PC-3 (cell line): ENCODE measurements around the gene R3HDM2. TPM values are rescaled to one million over a fixed set of nuclear protein-coding genes. Genes with fewer than 3 reads are reported as not detected.

ENCODE experiments used
- ATAC-seq: fragments of 200-7000 bp; cut with Tn5 transposase; 2 replicates; pipeline ENCODE4 v1.9.1; 2020; ENCODE audit warnings: mild to moderate bottlenecking, moderate library complexity
- BruUV-seq: library from RNA; stranded (reverse); fragments of 400-500 nt; replicated peaks from 2 replicates; lab custom pipeline; 2021; lab: Mats Ljungman, UMichigan
- CTCF ChIA-PET: fragments of 300-600 bp; sonication (Branson Sonifier 250); formaldehyde crosslinking; loops from one replicate; lab custom pipeline; 2022; ENCODE audit warnings: antibody characterized with exemption; lab: Charles Lee
- POLR2A ChIA-PET: fragments of 300-600 bp; sonication (Branson Sonifier 250); formaldehyde crosslinking; loops from one replicate; lab custom pipeline; 2022; ENCODE audit warnings: antibody characterized with exemption; ENCODE audit not compliant: unreplicated experiment; lab: Charles Lee
- DNase-seq: peaks from one replicate; pipeline ENCODE4 v3.0.0-alpha.2; 2015
- H2AFZ ChIP-seq: fragments of 300-600 bp; sonication (generic); 2 replicates; pipeline ENCODE4 v1.6.0; 2016; ENCODE audit warnings: antibody characterized with exemption, low read length
- H3F3A ChIP-seq: fragments of 300-600 bp; sonication (generic); one replicate; pipeline ENCODE4 v1.6.0; 2017; ENCODE audit warnings: antibody characterized with exemption, low read length, control low read depth, mild to moderate bottlenecking; ENCODE audit not compliant: unreplicated experiment
- H3K27ac ChIP-seq: fragments of 300-600 bp; sonication (generic); 2 replicates; pipeline ENCODE4 v1.5.1; 2016; ENCODE audit warnings: mild to moderate bottlenecking, low read length
- H3K27me3 ChIP-seq: fragments of 300-600 bp; sonication (generic); 2 replicates; pipeline ENCODE4 v1.6.1; 2016; ENCODE audit warnings: low read length, mixed read lengths
- H3K36me3 ChIP-seq: fragments of 300-600 bp; sonication (generic); 2 replicates; pipeline ENCODE4 v1.6.1; 2016; ENCODE audit warnings: low read depth, mixed run types, low read length, mixed read lengths
- H3K4me1 ChIP-seq: fragments of 300-600 bp; sonication (generic); 2 replicates; pipeline ENCODE4 v1.5.1; 2016; ENCODE audit warnings: low read length; ENCODE audit not compliant: insufficient read depth
- H3K4me2 ChIP-seq: fragments of 300-600 bp; sonication (generic); 2 replicates; pipeline ENCODE4 v1.6.0; 2016; ENCODE audit warnings: low read length
- H3K4me3 ChIP-seq: fragments of 300-600 bp; sonication (generic); 2 replicates; pipeline ENCODE4 v1.5.1; 2016; ENCODE audit warnings: mild to moderate bottlenecking, low read length, mixed read lengths
- H3K79me2 ChIP-seq: fragments of 300-600 bp; sonication (generic); 2 replicates; pipeline ENCODE4 v1.6.1; 2017; ENCODE audit warnings: low read length, mixed read lengths
- H3K9ac ChIP-seq: fragments of 300-600 bp; sonication (generic); 2 replicates; pipeline ENCODE4 v1.6.0; 2016; ENCODE audit warnings: mild to moderate bottlenecking, low read length
- H3K9me2 ChIP-seq: fragments of 300-600 bp; sonication (generic); replicated peaks from 2 replicates; pipeline ENCODE4 v1.6.1; 2016; ENCODE audit warnings: mixed run types, low read length, mixed read lengths
- H3K9me3 ChIP-seq: fragments of 300-600 bp; sonication (generic); 2 replicates; pipeline ENCODE4 v1.6.1; 2016; ENCODE audit warnings: low read length, mixed read lengths
- H4K20me1 ChIP-seq: fragments of 300-600 bp; sonication (generic); 2 replicates; pipeline ENCODE4 v1.6.1; 2016; ENCODE audit warnings: low read length, mixed read lengths
- EZH2 ChIP-seq: fragments of 300-600 bp; sonication (generic); IDR thresholded peaks from one replicate; pipeline ENCODE4 v1.6.1; 2017; ENCODE audit warnings: antibody characterized with exemption, mild to moderate bottlenecking, low read length; ENCODE audit not compliant: unreplicated experiment
- EZH2phosphoT487 ChIP-seq: fragments of 300-600 bp; sonication (generic); IDR thresholded peaks from 2 replicates; pipeline ENCODE4 v1.6.1; 2018; ENCODE audit warnings: mild to moderate bottlenecking, antibody characterized with exemption, low read length, borderline replicate concordance
- intact Hi-C: fragments of 100-400 bp; cut with micrococcal nuclease; formaldehyde crosslinking; loops from 2 replicates; pipeline ENCODE4 v1.9.0; 2023
- total RNA-seq: library from RNA; depleted of rRNA; stranded (reverse); fragments of >200 nt; gene quantifications from 2 replicates; pipeline ENCODE4 v1.2.3, GENCODE V29; 2014
- TF ChIP-seq, protein P1 (sequence below): fragments of 300-600 bp; sonication (generic); conservative IDR thresholded peaks from 2 replicates; pipeline ENCODE4 v1.5.1; 2017; ENCODE audit warnings: antibody characterized with exemption, low read depth, mild to moderate bottlenecking, low read length

Gene R3HDM2
- total RNA-seq, 1 experiment from 2014 or later = 14.0 TPM

DNA sequence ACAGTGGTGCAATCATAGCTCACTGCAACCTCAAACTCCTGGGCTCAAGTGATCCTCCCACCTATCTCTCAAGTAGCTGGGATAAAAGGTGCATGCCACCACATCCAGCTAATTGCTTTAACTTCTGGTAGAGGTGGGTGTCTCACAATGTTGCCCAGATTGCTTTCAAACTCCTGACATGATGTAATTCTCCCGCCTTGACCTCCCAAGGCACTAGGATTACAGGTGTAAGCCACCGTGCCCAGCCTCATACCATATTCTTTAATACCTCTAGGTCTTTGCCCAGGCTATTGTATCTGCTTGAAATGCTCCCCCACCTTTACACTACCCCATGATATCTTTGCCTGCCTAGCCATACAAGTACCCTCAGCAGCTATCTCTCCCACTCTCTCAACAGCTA is 11.3 kb downstream of the R3HDM2 start:
- DNase-seq = no peak
- intact Hi-C loops = no loop called here
- Histone ChIP-seq H3K9me3 (no peaks in the 10 kb centered on the region), H3K79me2 (peaks cover 7% of the 10 kb centered on the region; the same call in 1 of the 2 replicates), H3F3A (no peaks in the 10 kb centered on the region), H3K36me3 (no peaks in the 10 kb centered on the region), H2AFZ (no peak overlapping the region), H3K4me1 (no peaks in the 10 kb centered on the region), H4K20me1 (no peaks in the 10 kb centered on the region), H3K27ac (no peak overlapping the region), H3K4me2 (no peak overlapping the region), H3K9ac (no peak overlapping the region), H3K4me3 (no peak overlapping the region), H3K27me3 (no peaks in the 10 kb centered on the region), H3K9me2 (no peaks in the 10 kb centered on the region)
- TF ChIP-seq EZH2 (no peak), EZH2phosphoT487 (no peak)
- TF ChIP-seq, protein P1, sequence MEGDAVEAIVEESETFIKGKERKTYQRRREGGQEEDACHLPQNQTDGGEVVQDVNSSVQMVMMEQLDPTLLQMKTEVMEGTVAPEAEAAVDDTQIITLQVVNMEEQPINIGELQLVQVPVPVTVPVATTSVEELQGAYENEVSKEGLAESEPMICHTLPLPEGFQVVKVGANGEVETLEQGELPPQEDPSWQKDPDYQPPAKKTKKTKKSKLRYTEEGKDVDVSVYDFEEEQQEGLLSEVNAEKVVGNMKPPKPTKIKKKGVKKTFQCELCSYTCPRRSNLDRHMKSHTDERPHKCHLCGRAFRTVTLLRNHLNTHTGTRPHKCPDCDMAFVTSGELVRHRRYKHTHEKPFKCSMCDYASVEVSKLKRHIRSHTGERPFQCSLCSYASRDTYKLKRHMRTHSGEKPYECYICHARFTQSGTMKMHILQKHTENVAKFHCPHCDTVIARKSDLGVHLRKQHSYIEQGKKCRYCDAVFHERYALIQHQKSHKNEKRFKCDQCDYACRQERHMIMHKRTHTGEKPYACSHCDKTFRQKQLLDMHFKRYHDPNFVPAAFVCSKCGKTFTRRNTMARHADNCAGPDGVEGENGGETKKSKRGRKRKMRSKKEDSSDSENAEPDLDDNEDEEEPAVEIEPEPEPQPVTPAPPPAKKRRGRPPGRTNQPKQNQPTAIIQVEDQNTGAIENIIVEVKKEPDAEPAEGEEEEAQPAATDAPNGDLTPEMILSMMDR = no peak
- no peak for ATAC-seq
- ChIA-PET POLR2A (no interaction called here), CTCF (no interaction called here)
- BruUV-seq = no TSS peak

DNA sequence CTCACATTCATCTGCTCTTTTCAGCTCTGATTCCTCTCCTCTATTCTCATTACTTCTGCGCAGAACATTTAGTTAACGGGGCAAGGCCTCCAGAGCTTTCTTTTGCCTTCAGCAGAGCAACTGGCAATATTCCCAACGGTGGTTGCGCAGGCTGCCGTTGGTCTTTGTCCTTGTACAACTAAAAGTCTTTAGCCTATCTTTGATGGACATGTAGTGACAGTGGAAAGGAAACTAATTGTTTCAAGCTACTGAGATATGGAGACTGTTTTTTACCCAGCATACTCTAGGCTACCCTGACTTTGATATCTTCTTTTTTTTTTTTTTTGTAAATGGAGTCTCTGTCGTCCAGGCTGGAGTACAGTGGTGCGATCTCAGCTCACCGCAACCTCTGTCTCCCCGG is 12.6 kb downstream of the R3HDM2 start:
- Histone ChIP-seq H3K36me3 (no peaks in the 10 kb centered on the region), H3K4me3 (no peak overlapping the region), H2AFZ (no peak overlapping the region), H3K27me3 (no peaks in the 10 kb centered on the region), H3K9me2 (no peaks in the 10 kb centered on the region), H3K27ac (no peak overlapping the region), H3K9me3 (no peaks in the 10 kb centered on the region), H4K20me1 (no peaks in the 10 kb centered on the region), H3K4me2 (no peak overlapping the region), H3K79me2 (peaks cover 7% of the 10 kb centered on the region; the same call in 1 of the 2 replicates), H3K4me1 (no peaks in the 10 kb centered on the region), H3F3A (no peaks in the 10 kb centered on the region), H3K9ac (no peak overlapping the region)
- ChIA-PET POLR2A (no interaction called here), CTCF (interaction anchor here (0.5 kb wide), 1 partner anchor 34 kb away, joined by 3 read pairs; no protein-coding TSS in a partner anchor)
- intact Hi-C loops = no loop called here
- ATAC-seq (no peak), DNase-seq (no peak)
- no TSS peak for BruUV-seq
- no peak for TF ChIP-seq EZH2
- TF ChIP-seq EZH2phosphoT487 = no peak
- TF ChIP-seq, protein P1 = no peak

DNA sequence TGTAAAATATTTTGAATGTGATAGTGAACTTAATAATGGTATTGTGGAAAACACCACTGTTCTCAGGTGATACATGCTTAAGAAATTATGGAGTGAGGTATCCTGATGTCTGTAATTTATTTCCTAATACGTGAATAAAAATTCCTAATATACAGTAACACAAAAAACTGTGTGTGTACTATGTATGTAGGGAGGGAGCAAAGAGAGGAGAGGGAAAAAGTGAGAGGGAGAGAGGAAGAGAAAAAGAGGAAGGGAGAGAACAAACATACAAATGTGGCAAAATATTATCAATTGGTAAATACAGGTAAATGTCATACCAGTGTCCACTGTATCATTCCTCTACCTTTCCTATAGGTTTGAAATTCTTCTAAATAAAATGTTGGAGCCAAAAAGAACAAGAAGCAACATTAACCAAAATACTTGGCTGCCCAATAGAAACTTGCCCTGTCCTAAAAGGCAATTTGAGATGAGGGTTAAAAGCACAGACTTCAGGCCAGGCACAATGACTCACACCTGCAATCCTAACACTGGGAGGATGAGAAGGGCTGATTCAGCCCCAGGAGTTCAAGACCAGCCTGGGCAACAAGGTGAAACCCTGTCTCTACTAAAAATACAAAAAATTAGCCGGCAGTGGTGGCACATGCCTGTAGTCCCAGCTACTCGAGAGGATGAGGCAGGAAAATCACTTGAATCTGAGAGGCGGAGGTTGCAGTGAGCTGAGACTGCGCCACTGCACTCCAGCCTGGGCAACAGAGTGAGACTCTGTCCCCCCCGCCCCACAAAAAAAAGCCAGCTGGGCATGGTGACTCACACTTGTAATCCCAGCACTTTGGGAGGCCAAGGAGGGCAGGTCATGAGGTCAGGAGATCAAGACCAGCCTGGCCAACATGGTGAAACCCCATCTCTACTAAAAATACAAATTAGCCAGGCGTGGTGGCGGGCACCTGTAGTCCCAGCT is 14.5 kb downstream of the R3HDM2 start:
- ATAC-seq (peak; percentile 38; the same call in 1 of the 2 replicates), DNase-seq (peak; percentile 31)
- intact Hi-C loops = no loop called here
- Histone ChIP-seq H3K27ac (no peak overlapping the region), H3K9me2 (no peaks in the 10 kb centered on the region), H3K4me2 (no peak overlapping the region), H2AFZ (no peak overlapping the region), H3K4me1 (no peaks in the 10 kb centered on the region), H3K27me3 (no peaks in the 10 kb centered on the region), H3K79me2 (peaks cover 7% of the 10 kb centered on the region; the same call in 1 of the 2 replicates), H3F3A (no peaks in the 10 kb centered on the region), H3K9me3 (no peaks in the 10 kb centered on the region), H4K20me1 (no peaks in the 10 kb centered on the region), H3K36me3 (no peaks in the 10 kb centered on the region), H3K9ac (no peak overlapping the region), H3K4me3 (no peak overlapping the region)
- no TSS peak for BruUV-seq
- POLR2A ChIA-PET = no interaction called here
- CTCF ChIA-PET = no interaction called here
- no peak for TF ChIP-seq EZH2
- TF ChIP-seq EZH2phosphoT487 = no peak
- TF ChIP-seq, protein P1 = no peak
